Measurements from ENCODE around the gene DEDD. TPM values are rescaled to one million over a fixed set of nuclear protein-coding genes. Genes with fewer than 3 reads are reported as not detected.

Gene DEDD, protein sequence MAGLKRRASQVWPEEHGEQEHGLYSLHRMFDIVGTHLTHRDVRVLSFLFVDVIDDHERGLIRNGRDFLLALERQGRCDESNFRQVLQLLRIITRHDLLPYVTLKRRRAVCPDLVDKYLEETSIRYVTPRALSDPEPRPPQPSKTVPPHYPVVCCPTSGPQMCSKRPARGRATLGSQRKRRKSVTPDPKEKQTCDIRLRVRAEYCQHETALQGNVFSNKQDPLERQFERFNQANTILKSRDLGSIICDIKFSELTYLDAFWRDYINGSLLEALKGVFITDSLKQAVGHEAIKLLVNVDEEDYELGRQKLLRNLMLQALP
- 34.6 TPM for total RNA-seq (ENCODE audit: unreplicated experiment)
- long read RNA-seq, transcript DEDD-202 (6 exons, 2,345 nt) = major isoform, 10 of 16 reads
- long read RNA-seq, partial matches to known transcripts = 0 of 16 reads
- long read RNA-seq, other reads (novel, unspliced or antisense) = 4 of 16 reads

DNA sequence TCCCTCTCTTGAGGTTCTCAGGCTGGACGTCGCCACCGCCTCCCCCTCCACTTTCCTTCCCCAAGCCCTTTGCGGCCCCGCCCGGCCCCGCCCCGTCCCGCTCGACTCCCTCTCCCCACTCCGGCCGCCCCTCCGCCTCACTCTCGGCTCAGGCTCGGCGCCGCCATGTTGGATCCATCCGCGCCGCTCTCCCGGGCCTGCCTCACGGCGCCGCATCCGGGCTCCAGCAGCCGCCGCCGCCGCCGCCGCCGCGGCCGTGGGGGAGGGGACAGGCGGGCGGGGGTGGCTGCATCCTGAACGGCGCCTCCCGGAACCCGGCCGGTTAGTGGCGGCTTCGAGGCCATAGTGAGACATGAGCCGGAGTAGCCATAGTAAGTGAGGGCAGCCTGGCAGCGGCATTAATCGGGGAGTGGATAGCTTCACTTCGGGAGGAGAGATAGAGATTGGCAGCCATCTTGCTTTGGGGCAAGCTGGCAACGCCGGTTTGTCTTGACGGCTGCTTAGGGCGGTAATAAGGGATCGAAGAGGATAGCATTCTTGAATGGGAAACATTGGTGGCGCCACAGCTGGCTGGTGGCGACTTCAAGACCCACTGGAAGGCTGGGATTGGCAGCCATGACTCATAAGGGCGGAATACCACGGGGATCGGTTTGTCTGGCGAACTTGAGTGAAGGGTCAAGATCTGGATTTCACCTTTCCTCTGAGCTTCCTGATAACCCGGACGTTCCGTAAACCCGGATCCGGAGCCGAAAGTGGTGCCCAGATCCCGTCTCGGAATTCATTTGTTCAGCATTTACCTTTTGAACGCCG lies at the start of gene DEDD:
DEDD (minus strand) TSS at position 258 of the 810 bp plus-strand sequence. CDS start 8,205 bp downstream, outside the sequence.
- Mint-ChIP-seq H3K27me3 (ENCODE audit: unreplicated experiment) (peaks cover 3% of the 10 kb centered on the region), H3K4me3 (ENCODE audit: unreplicated experiment) (no peak within 1 kb of the TSS), H3K9me3 (ENCODE audit: unreplicated experiment) (no peaks in the 10 kb centered on the region), H3K27ac (ENCODE audit: unreplicated experiment) (peak within 1 kb of the TSS; percentile 74), H3K4me1 (ENCODE audit: low read depth, unreplicated experiment) (peaks cover 20% of the 10 kb centered on the region), H3K36me3 (ENCODE audit: unreplicated experiment) (no peaks in the 10 kb centered on the region)
- peak; percentile 89 for DNase-seq
- TF ChIP-seq, protein P1, sequence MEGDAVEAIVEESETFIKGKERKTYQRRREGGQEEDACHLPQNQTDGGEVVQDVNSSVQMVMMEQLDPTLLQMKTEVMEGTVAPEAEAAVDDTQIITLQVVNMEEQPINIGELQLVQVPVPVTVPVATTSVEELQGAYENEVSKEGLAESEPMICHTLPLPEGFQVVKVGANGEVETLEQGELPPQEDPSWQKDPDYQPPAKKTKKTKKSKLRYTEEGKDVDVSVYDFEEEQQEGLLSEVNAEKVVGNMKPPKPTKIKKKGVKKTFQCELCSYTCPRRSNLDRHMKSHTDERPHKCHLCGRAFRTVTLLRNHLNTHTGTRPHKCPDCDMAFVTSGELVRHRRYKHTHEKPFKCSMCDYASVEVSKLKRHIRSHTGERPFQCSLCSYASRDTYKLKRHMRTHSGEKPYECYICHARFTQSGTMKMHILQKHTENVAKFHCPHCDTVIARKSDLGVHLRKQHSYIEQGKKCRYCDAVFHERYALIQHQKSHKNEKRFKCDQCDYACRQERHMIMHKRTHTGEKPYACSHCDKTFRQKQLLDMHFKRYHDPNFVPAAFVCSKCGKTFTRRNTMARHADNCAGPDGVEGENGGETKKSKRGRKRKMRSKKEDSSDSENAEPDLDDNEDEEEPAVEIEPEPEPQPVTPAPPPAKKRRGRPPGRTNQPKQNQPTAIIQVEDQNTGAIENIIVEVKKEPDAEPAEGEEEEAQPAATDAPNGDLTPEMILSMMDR (IDR thresholded peaks at IDR 0.05; ENCODE audit: partially characterized antibody, unreplicated experiment) = no peak

DNA sequence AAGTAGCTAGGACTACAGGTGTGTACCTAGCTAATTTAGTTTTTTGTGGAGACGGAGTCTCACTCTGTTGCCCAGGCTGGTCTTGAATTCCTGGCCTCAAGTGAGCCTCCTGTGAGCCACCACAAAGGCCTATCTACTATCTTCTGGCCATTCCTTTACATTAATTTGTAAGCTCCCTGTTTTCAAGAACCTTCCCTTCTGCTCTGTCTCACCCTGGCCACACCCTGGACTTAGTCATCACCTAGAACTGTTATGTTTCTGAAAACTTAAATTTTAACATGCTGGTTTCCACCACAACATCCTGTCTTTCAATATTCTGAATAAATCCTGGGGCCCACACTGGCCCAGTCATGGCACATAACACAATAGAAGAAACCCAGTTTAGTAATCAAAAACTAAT lies 49.7 kb upstream of the DEDD start:
- Mint-ChIP-seq H3K4me1 (ENCODE audit: low read depth, unreplicated experiment) (peaks cover 14% of the 10 kb centered on the region), H3K36me3 (ENCODE audit: unreplicated experiment) (no peaks in the 10 kb centered on the region), H3K9me3 (ENCODE audit: unreplicated experiment) (peaks cover 8% of the 10 kb centered on the region)

DNA sequence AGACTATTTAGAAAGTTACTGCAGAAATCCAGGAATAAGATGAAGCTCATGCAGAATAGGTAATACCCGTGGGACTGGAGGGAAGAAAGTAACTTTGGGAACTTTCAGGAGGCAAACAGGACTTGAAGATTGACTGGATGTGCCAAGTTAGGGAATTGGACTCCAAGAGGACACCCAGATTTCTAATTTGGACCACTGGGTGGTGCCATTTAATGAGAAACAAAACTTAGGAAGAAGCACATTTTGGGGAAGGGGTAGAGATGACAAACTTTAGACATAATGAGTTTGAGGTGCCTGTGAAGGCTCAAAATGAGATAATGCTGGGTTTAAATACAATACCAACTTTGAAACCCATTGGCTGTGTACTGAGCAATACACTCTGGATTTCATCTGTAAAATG lies 48.2 kb upstream of the DEDD start:
- DNase-seq = no peak
- Mint-ChIP-seq H3K4me3 (ENCODE audit: unreplicated experiment) (no peak overlapping the region), H3K9me3 (ENCODE audit: unreplicated experiment) (peaks cover 9% of the 10 kb centered on the region), H3K36me3 (ENCODE audit: unreplicated experiment) (no peaks in the 10 kb centered on the region), H3K4me1 (ENCODE audit: low read depth, unreplicated experiment) (peaks cover 14% of the 10 kb centered on the region), H3K27me3 (ENCODE audit: unreplicated experiment) (peaks cover 12% of the 10 kb centered on the region), H3K27ac (ENCODE audit: unreplicated experiment) (no peak overlapping the region)
- TF ChIP-seq, protein P1 (IDR thresholded peaks at IDR 0.05; ENCODE audit: partially characterized antibody, unreplicated experiment) = peak; percentile 19

More for the DNA sequence above, 49.7 kb upstream of the DEDD start:
- TF ChIP-seq, protein P1 (IDR thresholded peaks at IDR 0.05; ENCODE audit: partially characterized antibody, unreplicated experiment) = no peak
- no peak overlapping the region for H3K27ac Mint-ChIP-seq (ENCODE audit: unreplicated experiment)
- H3K27me3 Mint-ChIP-seq (ENCODE audit: unreplicated experiment) = peaks cover 8% of the 10 kb centered on the region
- no peak for DNase-seq
- no peak overlapping the region for H3K4me3 Mint-ChIP-seq (ENCODE audit: unreplicated experiment)

DNA sequence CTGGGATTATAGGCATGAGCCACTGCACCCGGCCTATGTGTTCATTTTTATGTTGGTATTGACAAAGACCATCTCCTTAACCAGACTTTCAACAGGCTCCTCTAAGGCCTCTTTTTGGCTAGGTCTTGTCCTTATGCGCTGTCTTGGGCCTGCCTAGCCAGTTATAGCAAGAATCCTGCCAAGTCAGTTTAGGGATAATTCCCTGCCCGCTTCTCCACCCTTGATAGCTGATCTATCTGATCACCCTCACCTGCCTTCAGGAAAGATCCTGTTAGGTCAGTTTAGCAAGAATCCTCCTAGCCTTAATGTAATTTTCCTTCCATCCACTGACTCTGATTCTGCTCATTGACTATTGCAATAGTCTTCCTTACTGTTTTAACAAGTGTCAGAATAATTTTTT lies 47.2 kb upstream of the DEDD start:
- peaks cover 12% of the 10 kb centered on the region for H3K27me3 Mint-ChIP-seq (ENCODE audit: unreplicated experiment)
- peaks cover 8% of the 10 kb centered on the region for H3K4me1 Mint-ChIP-seq (ENCODE audit: low read depth, unreplicated experiment)
- TF ChIP-seq, protein P1 (IDR thresholded peaks at IDR 0.05; ENCODE audit: partially characterized antibody, unreplicated experiment) = no peak
- DNase-seq = no peak
- peaks cover 11% of the 10 kb centered on the region for H3K9me3 Mint-ChIP-seq (ENCODE audit: unreplicated experiment)
- no peak overlapping the region for H3K4me3 Mint-ChIP-seq (ENCODE audit: unreplicated experiment)
- no peaks in the 10 kb centered on the region for H3K36me3 Mint-ChIP-seq (ENCODE audit: unreplicated experiment)
- no peak overlapping the region for H3K27ac Mint-ChIP-seq (ENCODE audit: unreplicated experiment)
